Omental fat pad (tissue), 4 donors: ENCODE results near the gene SLC35F3. TPM values are rescaled to one million over a fixed set of nuclear protein-coding genes. Genes with fewer than 3 reads are reported as not detected.

Source experiments
- ATAC-seq: fragments of 150-250 bp; one replicate; pipeline ENCODE4 v1.9.1; 2016; ENCODE audit warnings: mild to moderate bottlenecking, moderate library complexity; ENCODE audit not compliant: low FRiP score
- DNase-seq: peaks from one replicate; pipeline ENCODE4 v3.0.0-alpha.2; 2019; ENCODE audit warnings: low spot score
- total RNA-seq, 4 donors: library from RNA; depleted of rRNA; stranded (reverse); fragments of >200 nt; gene quantifications; one replicate each; pipeline ENCODE4 v1.1.0, GENCODE V29; 2016
- TF ChIP-seq, protein P1 (sequence below), 3 donors: fragments of 450-650 bp; IDR thresholded peaks; one replicate each; pipeline ENCODE4 v1.5.1; 2016 to 2017; ENCODE audit warnings: antibody characterized with exemption in 3 of 3, mild to moderate bottlenecking in 3 of 3, moderate library complexity in 2 of 3

Gene SLC35F3
- total RNA-seq, 4 donors from 2014 or later, result 0.09 TPM; not detected in 3

DNA sequence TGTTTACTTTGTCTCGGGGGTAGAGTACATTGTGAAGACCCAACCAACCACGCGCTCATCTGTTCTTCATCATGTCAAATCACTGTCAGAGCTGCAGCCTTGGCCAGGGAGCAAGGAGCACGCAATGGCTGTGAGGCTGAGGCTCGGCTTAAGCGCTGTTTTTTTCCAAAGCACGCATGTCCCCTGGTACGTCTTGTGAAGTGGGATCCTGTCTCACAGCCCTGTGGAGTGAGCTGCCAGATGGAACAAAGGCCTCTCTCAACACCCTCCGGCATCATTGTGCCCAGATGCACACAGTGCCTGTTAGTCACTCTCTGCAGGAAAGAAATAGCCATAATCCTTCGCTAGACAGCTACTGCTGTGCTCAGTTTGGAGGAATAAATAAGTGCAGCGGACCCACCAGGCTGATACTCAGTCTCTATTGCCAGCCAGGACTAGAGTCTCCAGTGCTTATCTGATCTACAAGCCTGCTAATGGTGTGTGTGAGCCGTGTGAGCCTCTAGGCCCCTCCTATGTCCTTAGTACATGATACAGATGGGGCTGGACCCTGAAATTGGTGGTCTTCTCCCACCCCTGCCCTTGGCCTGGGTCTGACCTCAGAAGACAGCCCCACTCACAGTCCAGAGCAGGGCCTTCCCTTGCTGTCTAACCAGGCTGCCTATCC lies 377.5 kb downstream of the SLC35F3 start:
- ATAC-seq (no peak), DNase-seq (no peak)
- TF ChIP-seq, protein P1, sequence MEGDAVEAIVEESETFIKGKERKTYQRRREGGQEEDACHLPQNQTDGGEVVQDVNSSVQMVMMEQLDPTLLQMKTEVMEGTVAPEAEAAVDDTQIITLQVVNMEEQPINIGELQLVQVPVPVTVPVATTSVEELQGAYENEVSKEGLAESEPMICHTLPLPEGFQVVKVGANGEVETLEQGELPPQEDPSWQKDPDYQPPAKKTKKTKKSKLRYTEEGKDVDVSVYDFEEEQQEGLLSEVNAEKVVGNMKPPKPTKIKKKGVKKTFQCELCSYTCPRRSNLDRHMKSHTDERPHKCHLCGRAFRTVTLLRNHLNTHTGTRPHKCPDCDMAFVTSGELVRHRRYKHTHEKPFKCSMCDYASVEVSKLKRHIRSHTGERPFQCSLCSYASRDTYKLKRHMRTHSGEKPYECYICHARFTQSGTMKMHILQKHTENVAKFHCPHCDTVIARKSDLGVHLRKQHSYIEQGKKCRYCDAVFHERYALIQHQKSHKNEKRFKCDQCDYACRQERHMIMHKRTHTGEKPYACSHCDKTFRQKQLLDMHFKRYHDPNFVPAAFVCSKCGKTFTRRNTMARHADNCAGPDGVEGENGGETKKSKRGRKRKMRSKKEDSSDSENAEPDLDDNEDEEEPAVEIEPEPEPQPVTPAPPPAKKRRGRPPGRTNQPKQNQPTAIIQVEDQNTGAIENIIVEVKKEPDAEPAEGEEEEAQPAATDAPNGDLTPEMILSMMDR (IDR thresholded peaks at IDR 0.05), result no peak

GRCh38 chr1:234286206-234286605 lies 381.7 kb downstream of the SLC35F3 start:
- DNase-seq (no peak), ATAC-seq (no peak)
- TF ChIP-seq, protein P1 (IDR thresholded peaks at IDR 0.05), result no peak

GRCh38 chr1:234288946-234289345 lies 384.5 kb downstream of the SLC35F3 start:
- DNase-seq (no peak), ATAC-seq (no peak)
- TF ChIP-seq, protein P1 (IDR thresholded peaks at IDR 0.05), result no peak

DNA sequence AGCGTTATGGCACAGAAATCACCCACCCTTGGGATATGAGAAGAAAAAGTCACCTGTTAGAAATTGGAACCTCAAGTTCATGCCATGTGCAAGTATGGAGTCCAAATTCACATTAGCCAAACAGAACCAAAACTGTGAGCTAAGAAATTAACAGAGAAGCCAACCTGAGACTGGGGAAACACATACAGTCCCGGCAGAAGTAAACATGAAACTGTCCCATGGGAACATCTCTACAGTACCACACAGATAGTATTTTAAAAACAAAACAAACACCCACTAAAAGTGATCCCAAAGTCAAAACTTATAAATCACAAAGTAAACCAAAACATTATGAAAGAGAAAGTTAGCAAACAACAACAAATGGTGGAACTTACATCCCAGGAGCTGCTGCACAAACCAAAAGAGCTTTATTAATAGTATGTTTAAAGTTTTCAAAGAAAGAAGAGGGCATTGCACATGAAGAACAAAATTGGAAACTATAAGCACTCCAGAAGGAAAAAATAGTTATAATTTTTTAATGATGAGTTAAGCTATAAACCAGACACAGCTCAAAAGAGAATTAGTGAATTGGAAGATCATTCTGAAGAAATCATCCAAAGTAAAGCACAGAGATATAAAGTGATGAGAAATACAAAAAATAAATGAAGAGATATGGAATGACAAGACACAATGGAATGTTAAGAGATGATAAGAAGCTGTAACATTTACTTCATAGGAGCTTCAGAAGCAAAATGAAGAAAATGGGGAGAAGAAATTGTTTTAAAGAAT lies 385.2 kb downstream of the SLC35F3 start:
- no peak for ATAC-seq
- TF ChIP-seq, protein P1 (IDR thresholded peaks at IDR 0.05), result no peak
- DNase-seq, result no peak

DNA sequence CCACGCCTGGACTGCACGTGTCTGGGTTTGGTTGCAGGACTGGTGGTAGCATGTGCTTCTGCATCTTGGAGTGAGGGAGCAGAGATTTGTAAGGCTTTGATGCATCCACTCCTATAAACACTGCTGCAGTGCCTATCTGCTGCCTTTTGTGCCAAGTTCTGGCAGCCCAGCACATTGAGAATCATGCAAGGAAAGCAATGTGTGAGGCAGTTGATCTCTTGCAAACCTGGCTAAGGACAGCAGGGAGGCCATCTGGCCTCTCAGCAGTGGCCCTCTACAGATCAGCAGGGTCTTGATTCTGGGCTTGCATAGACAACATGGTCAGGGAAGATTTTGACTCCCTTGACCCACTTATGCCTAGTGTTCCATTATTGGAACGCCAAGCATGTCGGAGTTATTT lies 387.5 kb downstream of the SLC35F3 start:
- ATAC-seq, result no peak
- TF ChIP-seq, protein P1 (IDR thresholded peaks at IDR 0.05), result no peak
- no peak for DNase-seq

- DNase-seq (no peak), ATAC-seq (no peak)
- TF ChIP-seq, protein P1 (IDR thresholded peaks at IDR 0.05), result no peak
These were observed 388.1 kb downstream of the SLC35F3 start for GRCh38 chr1:234292548-234292947.
